GM12891 (cell line): ENCODE measurements around the gene MEGF6.

Experiments
- POLR2A ChIP-seq: IDR thresholded peaks from 2 replicates; pipeline ENCODE4 v1.6.1; 2011; ENCODE audit warnings: low read depth, low read length, control low read depth
- POU2F2 ChIP-seq: IDR thresholded peaks from 2 replicates; pipeline ENCODE4 v1.6.1; 2011; ENCODE audit warnings: low read depth, mild to moderate bottlenecking, control low read depth, low read length, moderate library complexity
- TAF1 ChIP-seq: IDR thresholded peaks from 2 replicates; pipeline ENCODE4 v1.6.1; 2011; ENCODE audit warnings: low read depth, low read length, control low read depth

- TF ChIP-seq TAF1 (no peak), POLR2A (no peak), POU2F2 (no peak)
Measured at GRCh38 chr1:3478187-3478586, 133.1 kb downstream of the MEGF6 start.
